GM23338 (cell line): ENCODE measurements around the gene IGF2BP1. TPM values are rescaled to one million over a fixed set of nuclear protein-coding genes. Genes with fewer than 3 reads are reported as not detected.
A peak's percentile ranks its signal among the peaks of the same experiment; 100 is the strongest.

Source experiments
- ATAC-seq: fragments of 200-7000 bp; cut with Tn5 transposase; 3 replicates; pipeline ENCODE4 v1.9.1; 2020
- DNase-seq: peaks from one replicate; pipeline ENCODE4 v3.0.0-alpha.2; 2015; ENCODE audit warnings: low spot score
- H2AFZ ChIP-seq: fragments of 200-600 bp; sonication (generic); 2 replicates; pipeline ENCODE4 v1.8.0; 2016; ENCODE audit warnings: antibody characterized with exemption, mild to moderate bottlenecking, moderate library complexity
- H3F3A ChIP-seq: fragments of 200-600 bp; sonication (generic); replicated peaks from 2 replicates; pipeline ENCODE4 v1.8.0; 2017; ENCODE audit warnings: antibody characterized with exemption, mixed run types, low read depth
- H3K27ac ChIP-seq: fragments of 200-600 bp; sonication (generic); 2 replicates; pipeline ENCODE4 v1.6.1; 2016; ENCODE audit warnings: low read depth
- H3K27me3 ChIP-seq: fragments of 200-600 bp; sonication (generic); 2 replicates; pipeline ENCODE4 v1.8.0; 2016; ENCODE audit warnings: mild to moderate bottlenecking, mixed run types, moderate library complexity; ENCODE audit not compliant: insufficient read depth
- H3K36me3 ChIP-seq: fragments of 200-600 bp; sonication (generic); 2 replicates; pipeline ENCODE4 v1.8.0; 2016; ENCODE audit warnings: mild to moderate bottlenecking; ENCODE audit not compliant: insufficient read depth
- H3K4me1 ChIP-seq: fragments of 200-600 bp; sonication (generic); 2 replicates; pipeline ENCODE4 v1.8.0; 2016; ENCODE audit warnings: mild to moderate bottlenecking, moderate library complexity; ENCODE audit not compliant: insufficient read depth
- H3K4me2 ChIP-seq: fragments of 200-600 bp; sonication (generic); 2 replicates; pipeline ENCODE4 v1.7.1; 2017; ENCODE audit warnings: mixed run types
- H3K4me3 ChIP-seq: fragments of 200-600 bp; sonication (generic); 2 replicates; pipeline ENCODE4 v1.6.1; 2016; ENCODE audit warnings: mixed run types
- H3K79me2 ChIP-seq: fragments of 200-600 bp; sonication (generic); replicated peaks from 2 replicates; pipeline ENCODE4 v1.8.0; 2017; ENCODE audit warnings: mild to moderate bottlenecking; ENCODE audit not compliant: insufficient read depth
- H3K9me2 ChIP-seq: fragments of 200-600 bp; sonication (generic); 2 replicates; pipeline ENCODE4 v1.8.0; 2017; ENCODE audit not compliant: insufficient read depth
- H4K20me1 ChIP-seq: fragments of 200-600 bp; sonication (generic); replicated peaks from 2 replicates; pipeline ENCODE4 v1.8.0; 2017; ENCODE audit warnings: mild to moderate bottlenecking; ENCODE audit not compliant: insufficient read depth
- H3K27ac Mint-ChIP-seq: 2 replicates; pipeline ENCODE4 v1.8.0; 2020; ENCODE audit warnings: inconsistent platforms, mild to moderate bottlenecking, moderate library complexity, mixed read lengths
- H3K27me3 Mint-ChIP-seq: 3 replicates; pipeline ENCODE4 v1.8.0; 2022; ENCODE audit warnings: low read depth, mild to moderate bottlenecking, moderate library complexity, mixed read lengths, inconsistent platforms; ENCODE audit not compliant: insufficient read depth, poor library complexity
- H3K36me3 Mint-ChIP-seq: 3 replicates; pipeline ENCODE4 v1.8.0; 2021; ENCODE audit warnings: low read depth, mild to moderate bottlenecking, inconsistent platforms, moderate library complexity, mixed read lengths
- H3K4me1 Mint-ChIP-seq: 3 replicates; pipeline ENCODE4 v1.8.0; 2020; ENCODE audit warnings: mild to moderate bottlenecking, inconsistent platforms, mixed read lengths
- H3K4me3 Mint-ChIP-seq: 3 replicates; pipeline ENCODE4 v1.8.0; 2021; ENCODE audit warnings: moderate library complexity, mild to moderate bottlenecking, inconsistent platforms, mixed read lengths
- H3K9me3 Mint-ChIP-seq: 3 replicates; pipeline ENCODE4 v1.8.0; 2020; ENCODE audit warnings: moderate library complexity, mild to moderate bottlenecking, inconsistent platforms, mixed read lengths
- EZH2 ChIP-seq: fragments of 200-600 bp; sonication (generic); IDR thresholded peaks from one replicate; pipeline ENCODE4 v1.8.0; 2017; ENCODE audit warnings: antibody characterized with exemption, mild to moderate bottlenecking, low read depth; ENCODE audit not compliant: unreplicated experiment
- EZH2phosphoT487 ChIP-seq: fragments of 200-600 bp; sonication (generic); IDR thresholded peaks from one replicate; pipeline ENCODE4 v1.8.1; 2018; ENCODE audit warnings: antibody characterized with exemption; ENCODE audit not compliant: unreplicated experiment
- JUNB ChIP-seq: IDR thresholded peaks from one replicate; pipeline ENCODE4 v1.6.1; 2016; ENCODE audit warnings: antibody characterized with exemption; ENCODE audit not compliant: unreplicated experiment
- NANOG ChIP-seq: IDR thresholded peaks from 2 replicates; pipeline ENCODE4 v1.6.1; 2016; ENCODE audit warnings: antibody characterized with exemption, borderline replicate concordance
- POLR2AphosphoS5 ChIP-seq: IDR thresholded peaks from 2 replicates; pipeline ENCODE4 v1.6.1; 2016; ENCODE audit warnings: antibody characterized with exemption, low read depth
- STAT1 ChIP-seq: IDR thresholded peaks from one replicate; pipeline ENCODE4 v1.6.1; 2016; ENCODE audit warnings: antibody characterized with exemption; ENCODE audit not compliant: unreplicated experiment
- ZNF114 ChIP-seq: fragments of 250-450 bp; sonication (Bioruptor Pico); IDR thresholded peaks from 2 replicates; pipeline ENCODE4 v1.5.0; 2020; ENCODE audit warnings: mild to moderate bottlenecking, moderate library complexity
- polyA plus RNA-seq: library from polyadenylated mRNA; unstranded; fragments of >200 nt; fragmentation: Nextera tagmentation; extraction: Ambion mirVana; gene quantifications from 2 replicates; pipeline ENCODE4 v1.2.1, GENCODE V29; 2016
- total RNA-seq: library from RNA; depleted of rRNA; stranded (reverse); fragments of >200 nt; shearing (Covaris generic); gene quantifications from 2 replicates; pipeline ENCODE4 v1.2.3, GENCODE V29; 2014
- TF ChIP-seq, protein P1 (sequence below): IDR thresholded peaks from 2 replicates; pipeline ENCODE4 v1.6.1; 2016; ENCODE audit warnings: antibody characterized with exemption
- TF ChIP-seq, protein P2 (sequence below), 2 experiments: fragments of 200-600 bp in 1 of 2; sonication (generic) in 1 of 2; conservative IDR thresholded peaks; 2 replicates each; pipeline versions ENCODE4 v1.5.1 to v1.6.1; 2016 to 2017; ENCODE audit warnings: antibody characterized with exemption in 2 of 2, low read depth in 2 of 2, mild to moderate bottlenecking in 2 of 2, moderate library complexity in 1 of 2
- TF ChIP-seq, protein P3 (sequence below): fragments of 250-450 bp; sonication (Bioruptor Pico); IDR thresholded peaks from 2 replicates; pipeline ENCODE4 v1.5.0; 2020; ENCODE audit warnings: mild to moderate bottlenecking, moderate library complexity

IGF2BP1 gene
- total and polyA plus RNA-seq, 2 experiments from 2014 or later, result 68.6 to 249 TPM

DNA sequence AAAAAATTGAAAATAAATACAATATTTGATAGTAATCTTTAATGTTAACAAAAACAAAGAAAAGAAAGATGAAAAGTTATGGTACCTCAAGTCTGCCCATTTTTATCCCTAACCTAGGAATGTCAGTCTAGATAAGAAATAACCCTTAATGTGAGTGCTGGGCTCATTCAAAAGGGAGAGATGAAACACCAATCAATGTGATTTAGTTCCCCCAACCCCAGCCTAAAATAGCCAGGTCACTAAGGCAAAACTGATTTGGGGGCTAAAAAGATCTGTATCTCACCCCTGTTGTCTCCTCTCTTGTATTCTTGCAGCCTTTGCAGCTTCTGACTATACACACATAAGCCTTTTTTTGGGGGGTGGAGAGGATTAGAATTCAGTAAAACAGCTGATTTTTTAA lies 3.2 kb upstream of the IGF2BP1 start:
- Histone ChIP-seq H3K27ac (peak overlapping the region; percentile 99), H3K4me1 (peaks cover 45% of the 10 kb centered on the region), H3K36me3 (no peaks in the 10 kb centered on the region), H3K9me2 (no peaks in the 10 kb centered on the region), H3F3A (peaks cover 11% of the 10 kb centered on the region), H3K4me3 (peak overlapping the region; percentile 78; the same call in 1 of the 2 replicates), H4K20me1 (no peaks in the 10 kb centered on the region), H2AFZ (no peak overlapping the region), H3K79me2 (peaks cover 18% of the 10 kb centered on the region), H3K4me2 (peak overlapping the region; percentile 83), H3K27me3 (no peaks in the 10 kb centered on the region)
- Mint-ChIP-seq H3K4me1 (peaks cover 44% of the 10 kb centered on the region), H3K36me3 (peaks cover 21% of the 10 kb centered on the region), H3K4me3 (peak overlapping the region; percentile 60; the same call in 2 of the 3 replicates), H3K27ac (peak overlapping the region; percentile 91), H3K27me3 (peaks cover 25% of the 10 kb centered on the region), H3K9me3 (peaks cover 3% of the 10 kb centered on the region; the same call in 2 of the 3 replicates)
- no peak for DNase-seq
- TF ChIP-seq POLR2AphosphoS5 (no peak), EZH2phosphoT487 (no peak), JUNB (no peak), ZNF114 (no peak), STAT1 (no peak), NANOG (no peak), EZH2 (no peak)
- TF ChIP-seq, protein P1, sequence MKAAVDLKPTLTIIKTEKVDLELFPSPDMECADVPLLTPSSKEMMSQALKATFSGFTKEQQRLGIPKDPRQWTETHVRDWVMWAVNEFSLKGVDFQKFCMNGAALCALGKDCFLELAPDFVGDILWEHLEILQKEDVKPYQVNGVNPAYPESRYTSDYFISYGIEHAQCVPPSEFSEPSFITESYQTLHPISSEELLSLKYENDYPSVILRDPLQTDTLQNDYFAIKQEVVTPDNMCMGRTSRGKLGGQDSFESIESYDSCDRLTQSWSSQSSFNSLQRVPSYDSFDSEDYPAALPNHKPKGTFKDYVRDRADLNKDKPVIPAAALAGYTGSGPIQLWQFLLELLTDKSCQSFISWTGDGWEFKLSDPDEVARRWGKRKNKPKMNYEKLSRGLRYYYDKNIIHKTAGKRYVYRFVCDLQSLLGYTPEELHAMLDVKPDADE, result no peak
- TF ChIP-seq, protein P2, sequence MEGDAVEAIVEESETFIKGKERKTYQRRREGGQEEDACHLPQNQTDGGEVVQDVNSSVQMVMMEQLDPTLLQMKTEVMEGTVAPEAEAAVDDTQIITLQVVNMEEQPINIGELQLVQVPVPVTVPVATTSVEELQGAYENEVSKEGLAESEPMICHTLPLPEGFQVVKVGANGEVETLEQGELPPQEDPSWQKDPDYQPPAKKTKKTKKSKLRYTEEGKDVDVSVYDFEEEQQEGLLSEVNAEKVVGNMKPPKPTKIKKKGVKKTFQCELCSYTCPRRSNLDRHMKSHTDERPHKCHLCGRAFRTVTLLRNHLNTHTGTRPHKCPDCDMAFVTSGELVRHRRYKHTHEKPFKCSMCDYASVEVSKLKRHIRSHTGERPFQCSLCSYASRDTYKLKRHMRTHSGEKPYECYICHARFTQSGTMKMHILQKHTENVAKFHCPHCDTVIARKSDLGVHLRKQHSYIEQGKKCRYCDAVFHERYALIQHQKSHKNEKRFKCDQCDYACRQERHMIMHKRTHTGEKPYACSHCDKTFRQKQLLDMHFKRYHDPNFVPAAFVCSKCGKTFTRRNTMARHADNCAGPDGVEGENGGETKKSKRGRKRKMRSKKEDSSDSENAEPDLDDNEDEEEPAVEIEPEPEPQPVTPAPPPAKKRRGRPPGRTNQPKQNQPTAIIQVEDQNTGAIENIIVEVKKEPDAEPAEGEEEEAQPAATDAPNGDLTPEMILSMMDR (conservative IDR thresholded peaks at IDR 0.05; ENCODE audit: low read depth in 2 of 2), result no peak
- TF ChIP-seq, protein P3, sequence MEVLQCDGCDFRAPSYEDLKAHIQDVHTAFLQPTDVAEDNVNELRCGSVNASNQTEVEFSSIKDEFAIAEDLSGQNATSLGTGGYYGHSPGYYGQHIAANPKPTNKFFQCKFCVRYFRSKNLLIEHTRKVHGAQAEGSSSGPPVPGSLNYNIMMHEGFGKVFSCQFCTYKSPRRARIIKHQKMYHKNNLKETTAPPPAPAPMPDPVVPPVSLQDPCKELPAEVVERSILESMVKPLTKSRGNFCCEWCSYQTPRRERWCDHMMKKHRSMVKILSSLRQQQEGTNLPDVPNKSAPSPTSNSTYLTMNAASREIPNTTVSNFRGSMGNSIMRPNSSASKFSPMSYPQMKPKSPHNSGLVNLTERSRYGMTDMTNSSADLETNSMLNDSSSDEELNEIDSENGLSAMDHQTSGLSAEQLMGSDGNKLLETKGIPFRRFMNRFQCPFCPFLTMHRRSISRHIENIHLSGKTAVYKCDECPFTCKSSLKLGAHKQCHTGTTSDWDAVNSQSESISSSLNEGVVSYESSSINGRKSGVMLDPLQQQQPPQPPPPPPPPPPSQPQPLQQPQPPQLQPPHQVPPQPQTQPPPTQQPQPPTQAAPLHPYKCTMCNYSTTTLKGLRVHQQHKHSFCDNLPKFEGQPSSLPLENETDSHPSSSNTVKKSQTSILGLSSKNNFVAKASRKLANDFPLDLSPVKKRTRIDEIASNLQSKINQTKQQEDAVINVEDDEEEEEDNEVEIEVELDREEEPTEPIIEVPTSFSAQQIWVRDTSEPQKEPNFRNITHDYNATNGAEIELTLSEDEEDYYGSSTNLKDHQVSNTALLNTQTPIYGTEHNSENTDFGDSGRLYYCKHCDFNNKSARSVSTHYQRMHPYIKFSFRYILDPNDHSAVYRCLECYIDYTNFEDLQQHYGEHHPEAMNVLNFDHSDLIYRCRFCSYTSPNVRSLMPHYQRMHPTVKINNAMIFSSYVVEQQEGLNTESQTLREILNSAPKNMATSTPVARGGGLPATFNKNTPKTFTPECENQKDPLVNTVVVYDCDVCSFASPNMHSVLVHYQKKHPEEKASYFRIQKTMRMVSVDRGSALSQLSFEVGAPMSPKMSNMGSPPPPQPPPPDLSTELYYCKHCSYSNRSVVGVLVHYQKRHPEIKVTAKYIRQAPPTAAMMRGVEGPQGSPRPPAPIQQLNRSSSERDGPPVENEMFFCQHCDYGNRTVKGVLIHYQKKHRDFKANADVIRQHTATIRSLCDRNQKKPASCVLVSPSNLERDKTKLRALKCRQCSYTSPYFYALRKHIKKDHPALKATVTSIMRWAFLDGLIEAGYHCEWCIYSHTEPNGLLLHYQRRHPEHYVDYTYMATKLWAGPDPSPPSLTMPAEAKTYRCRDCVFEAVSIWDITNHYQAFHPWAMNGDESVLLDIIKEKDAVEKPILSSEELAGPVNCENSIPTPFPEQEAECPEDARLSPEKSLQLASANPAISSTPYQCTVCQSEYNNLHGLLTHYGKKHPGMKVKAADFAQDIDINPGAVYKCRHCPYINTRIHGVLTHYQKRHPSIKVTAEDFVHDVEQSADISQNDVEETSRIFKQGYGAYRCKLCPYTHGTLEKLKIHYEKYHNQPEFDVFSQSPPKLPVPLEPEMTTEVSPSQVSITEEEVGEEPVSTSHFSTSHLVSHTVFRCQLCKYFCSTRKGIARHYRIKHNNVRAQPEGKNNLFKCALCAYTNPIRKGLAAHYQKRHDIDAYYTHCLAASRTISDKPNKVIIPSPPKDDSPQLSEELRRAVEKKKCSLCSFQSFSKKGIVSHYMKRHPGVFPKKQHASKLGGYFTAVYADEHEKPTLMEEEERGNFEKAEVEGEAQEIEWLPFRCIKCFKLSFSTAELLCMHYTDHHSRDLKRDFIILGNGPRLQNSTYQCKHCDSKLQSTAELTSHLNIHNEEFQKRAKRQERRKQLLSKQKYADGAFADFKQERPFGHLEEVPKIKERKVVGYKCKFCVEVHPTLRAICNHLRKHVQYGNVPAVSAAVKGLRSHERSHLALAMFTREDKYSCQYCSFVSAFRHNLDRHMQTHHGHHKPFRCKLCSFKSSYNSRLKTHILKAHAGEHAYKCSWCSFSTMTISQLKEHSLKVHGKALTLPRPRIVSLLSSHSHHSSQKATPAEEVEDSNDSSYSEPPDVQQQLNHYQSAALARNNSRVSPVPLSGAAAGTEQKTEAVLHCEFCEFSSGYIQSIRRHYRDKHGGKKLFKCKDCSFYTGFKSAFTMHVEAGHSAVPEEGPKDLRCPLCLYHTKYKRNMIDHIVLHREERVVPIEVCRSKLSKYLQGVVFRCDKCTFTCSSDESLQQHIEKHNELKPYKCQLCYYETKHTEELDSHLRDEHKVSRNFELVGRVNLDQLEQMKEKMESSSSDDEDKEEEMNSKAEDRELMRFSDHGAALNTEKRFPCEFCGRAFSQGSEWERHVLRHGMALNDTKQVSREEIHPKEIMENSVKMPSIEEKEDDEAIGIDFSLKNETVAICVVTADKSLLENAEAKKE (CRISPR knock-in tag), result no peak
- no peak for ATAC-seq
